K562 (cell line): Measurements from ENCODE around the gene FNBP1.

ENCODE experiments used
- MAFG ChIP-seq: fragments of 450-650 bp; conservative IDR thresholded peaks from 2 replicates; pipeline ENCODE4 v1.6.1; 2016; ENCODE audit warnings: missing genetic modification characterization, missing compliant biosample characterization
- PHTF2 ChIP-seq: fragments of 250-450 bp; sonication (Bioruptor Pico); IDR thresholded peaks from 2 replicates; pipeline ENCODE4 v1.5.0; 2021; ENCODE audit warnings: mild to moderate bottlenecking
- ZNF57 ChIP-seq: fragments of 450-650 bp; formaldehyde crosslinking; IDR thresholded peaks from 2 replicates; pipeline ENCODE4 v1.4.0; 2020; ENCODE audit warnings: mild to moderate bottlenecking, moderate library complexity
- TF ChIP-seq, protein P1 (sequence below): sonication (generic); formaldehyde crosslinking; IDR thresholded peaks from 2 replicates; pipeline ENCODE4 v1.9.0; 2022; ENCODE audit warnings: mild to moderate bottlenecking, missing genetic modification reagents

DNA sequence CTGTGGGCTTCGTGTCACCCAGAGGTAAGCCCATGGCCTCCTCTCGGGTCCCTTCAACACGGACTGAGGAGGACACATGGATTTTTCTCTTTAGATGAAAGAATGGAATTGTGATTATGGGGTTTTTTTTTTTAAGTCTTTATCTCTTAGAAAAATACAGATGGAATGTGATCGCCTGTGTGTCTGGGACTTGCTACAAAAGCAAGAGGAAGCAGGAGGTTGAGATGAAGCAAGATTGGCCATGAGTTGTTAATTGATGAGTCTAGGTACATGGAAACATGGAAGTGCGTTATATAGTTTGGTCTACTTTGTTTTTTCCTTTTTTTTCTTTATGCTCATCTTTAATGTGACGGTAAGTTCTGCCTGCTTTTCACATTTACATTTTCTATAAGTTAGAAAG, 193.1 kb downstream of the FNBP1 start:
- no peak for TF ChIP-seq PHTF2 (CRISPR knock-in tag)
- no peak for TF ChIP-seq MAFG (tag)
- TF ChIP-seq, protein P1, sequence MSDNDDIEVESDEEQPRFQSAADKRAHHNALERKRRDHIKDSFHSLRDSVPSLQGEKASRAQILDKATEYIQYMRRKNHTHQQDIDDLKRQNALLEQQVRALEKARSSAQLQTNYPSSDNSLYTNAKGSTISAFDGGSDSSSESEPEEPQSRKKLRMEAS (CRISPR knock-in tag) = no peak
- no peak for TF ChIP-seq ZNF57 (CRISPR knock-in tag)
